Calu3 (cell line): Measurements from ENCODE around the gene SSUH2. TPM values are rescaled to one million over a fixed set of nuclear protein-coding genes. Genes with fewer than 3 reads are reported as not detected.

Experiments
- BruUV-seq: library from RNA; stranded (reverse); fragments of 400-500 nt; replicated peaks from 2 replicates; lab custom pipeline; 2021; lab: Mats Ljungman, UMichigan
- CTCF ChIA-PET: fragments of 300-600 bp; sonication (Branson Sonifier 250); formaldehyde crosslinking; loops from one replicate; lab custom pipeline; 2022; ENCODE audit warnings: antibody characterized with exemption; lab: Charles Lee
- DNase-seq: peaks from one replicate; pipeline ENCODE4 v3.0.0; 2022
- H3K27ac Mint-ChIP-seq: one replicate; pipeline ENCODE4 v1.8.0; 2022; ENCODE audit warnings: mixed read lengths; ENCODE audit not compliant: unreplicated experiment
- H3K27me3 Mint-ChIP-seq: one replicate; pipeline ENCODE4 v1.8.0; 2022; ENCODE audit warnings: mixed read lengths; ENCODE audit not compliant: unreplicated experiment
- H3K36me3 Mint-ChIP-seq: one replicate; pipeline ENCODE4 v1.8.0; 2022; ENCODE audit warnings: mild to moderate bottlenecking, moderate library complexity, mixed read lengths; ENCODE audit not compliant: insufficient read depth, unreplicated experiment
- H3K4me1 Mint-ChIP-seq: one replicate; pipeline ENCODE4 v1.8.0; 2022; ENCODE audit warnings: mild to moderate bottlenecking, low read depth, mixed read lengths; ENCODE audit not compliant: unreplicated experiment
- H3K4me3 Mint-ChIP-seq: one replicate; pipeline ENCODE4 v1.8.0; 2022; ENCODE audit warnings: mild to moderate bottlenecking, low read depth, moderate library complexity, mixed read lengths; ENCODE audit not compliant: unreplicated experiment
- H3K9me3 Mint-ChIP-seq: one replicate; pipeline ENCODE4 v1.8.0; 2022; ENCODE audit warnings: low read depth, mixed read lengths; ENCODE audit not compliant: unreplicated experiment
- intact Hi-C: fragments of 100-400 bp; cut with micrococcal nuclease; formaldehyde crosslinking; loops from one replicate; pipeline ENCODE4 v1.10.0; 2022; ENCODE audit not compliant: unreplicated experiment
- total RNA-seq: library from RNA; stranded (reverse); gene quantifications from 2 replicates; pipeline ENCODE4 v1.2.3, GENCODE V29; 2022
- TF ChIP-seq, protein P1 (sequence below): fragments of 200-600 bp; IDR thresholded peaks from one replicate; pipeline ENCODE4 v1.8.0; 2022; ENCODE audit warnings: antibody characterized with exemption; ENCODE audit not compliant: unreplicated experiment

SSUH2 gene
- total RNA-seq, 1 experiment from 2014 or later = not detected

DNA sequence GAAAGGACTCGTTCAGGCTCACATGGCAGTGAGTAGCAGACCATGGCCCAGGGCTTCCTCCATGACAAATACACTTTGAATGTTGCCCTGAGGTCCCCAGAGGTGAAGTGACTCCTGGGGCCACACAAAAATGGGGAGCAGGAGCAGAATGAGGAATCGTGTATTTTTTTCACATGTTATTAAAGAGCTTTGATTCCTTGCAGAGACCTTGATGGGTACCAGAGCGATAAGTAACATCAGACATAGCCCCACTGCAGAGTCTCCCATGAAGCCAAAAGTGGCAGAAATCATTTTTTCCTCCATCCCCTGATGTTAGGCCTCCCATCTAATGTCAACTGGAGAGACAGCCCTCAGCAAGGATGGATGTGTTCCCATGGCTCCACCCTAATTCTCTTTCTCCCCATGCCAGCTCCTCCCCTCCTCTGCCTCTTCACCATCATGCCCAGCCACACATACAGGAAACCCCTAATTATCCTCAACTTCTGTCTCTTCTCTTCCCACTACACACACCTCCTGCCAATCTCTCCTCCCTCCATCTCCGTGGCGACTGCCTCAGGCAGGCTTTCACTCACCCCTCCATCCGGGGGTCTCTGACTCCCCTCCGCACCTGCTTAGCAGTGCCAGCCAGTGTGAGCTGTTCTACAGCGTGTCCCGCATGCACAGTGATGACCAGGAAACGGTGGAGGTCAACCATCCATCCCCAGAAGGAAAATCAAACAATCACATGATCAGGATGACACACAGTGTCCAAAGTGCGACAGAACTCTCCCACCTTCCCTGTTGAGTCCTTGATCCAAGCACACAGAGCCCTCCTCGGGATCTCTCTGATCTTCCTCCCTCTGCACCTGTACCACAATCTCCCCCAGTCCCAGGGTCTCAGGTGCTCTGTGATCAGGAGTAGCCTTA, 7.1 kb upstream of the SSUH2 start:
- Mint-ChIP-seq H3K36me3 (no peaks in the 10 kb centered on the region), H3K27me3 (peaks cover 29% of the 10 kb centered on the region)
- intact Hi-C loops = no loop called here

DNA sequence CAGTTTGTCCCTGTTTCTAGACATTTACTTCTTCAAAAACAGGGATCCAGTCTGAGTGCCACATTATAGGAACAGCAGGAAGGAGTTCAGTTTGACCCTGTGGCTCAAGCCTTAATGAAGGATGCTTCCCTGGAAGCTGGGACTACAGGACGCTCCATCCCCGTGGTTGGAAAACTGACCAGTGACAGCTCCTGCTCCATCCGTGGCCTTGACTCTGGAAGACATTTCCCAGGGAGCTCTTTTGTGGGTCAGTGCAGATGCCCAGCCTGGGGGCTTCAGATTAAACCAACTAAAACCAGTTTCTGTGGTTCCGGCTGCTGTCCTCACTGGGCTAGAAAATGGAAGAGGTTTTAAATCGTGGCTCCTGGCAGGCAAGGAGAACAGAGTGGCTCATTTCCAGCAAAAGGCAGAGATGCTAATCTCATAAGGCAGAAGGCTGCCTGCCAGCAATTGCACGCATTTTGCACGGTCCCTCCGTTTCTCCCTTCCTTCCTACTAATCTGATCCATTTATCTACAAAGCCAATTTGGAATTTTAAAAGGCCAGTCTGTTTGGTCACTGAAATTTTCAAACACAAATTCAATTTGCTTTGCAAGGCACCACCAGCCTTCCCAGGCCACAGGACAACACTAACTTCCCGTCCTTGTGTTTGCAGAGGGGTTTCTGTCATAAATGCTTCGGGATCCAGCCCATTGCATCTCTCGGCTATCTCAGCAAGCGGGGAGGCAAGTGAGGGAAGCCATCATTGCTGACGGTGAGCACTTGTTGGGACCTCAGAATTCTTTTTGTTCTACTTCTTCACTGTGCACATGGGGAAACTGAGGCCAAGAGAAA, 6.2 kb upstream of the SSUH2 start:
- Mint-ChIP-seq H3K4me3 (no peak overlapping the region), H3K9me3 (peaks cover 2% of the 10 kb centered on the region), H3K4me1 (peaks cover 24% of the 10 kb centered on the region), H3K36me3 (no peaks in the 10 kb centered on the region), H3K27ac (no peak overlapping the region), H3K27me3 (peaks cover 29% of the 10 kb centered on the region)
- BruUV-seq = no TSS peak
- CTCF ChIA-PET = no interaction called here
- DNase-seq = no peak
- intact Hi-C loops = no loop called here
- TF ChIP-seq, protein P1, sequence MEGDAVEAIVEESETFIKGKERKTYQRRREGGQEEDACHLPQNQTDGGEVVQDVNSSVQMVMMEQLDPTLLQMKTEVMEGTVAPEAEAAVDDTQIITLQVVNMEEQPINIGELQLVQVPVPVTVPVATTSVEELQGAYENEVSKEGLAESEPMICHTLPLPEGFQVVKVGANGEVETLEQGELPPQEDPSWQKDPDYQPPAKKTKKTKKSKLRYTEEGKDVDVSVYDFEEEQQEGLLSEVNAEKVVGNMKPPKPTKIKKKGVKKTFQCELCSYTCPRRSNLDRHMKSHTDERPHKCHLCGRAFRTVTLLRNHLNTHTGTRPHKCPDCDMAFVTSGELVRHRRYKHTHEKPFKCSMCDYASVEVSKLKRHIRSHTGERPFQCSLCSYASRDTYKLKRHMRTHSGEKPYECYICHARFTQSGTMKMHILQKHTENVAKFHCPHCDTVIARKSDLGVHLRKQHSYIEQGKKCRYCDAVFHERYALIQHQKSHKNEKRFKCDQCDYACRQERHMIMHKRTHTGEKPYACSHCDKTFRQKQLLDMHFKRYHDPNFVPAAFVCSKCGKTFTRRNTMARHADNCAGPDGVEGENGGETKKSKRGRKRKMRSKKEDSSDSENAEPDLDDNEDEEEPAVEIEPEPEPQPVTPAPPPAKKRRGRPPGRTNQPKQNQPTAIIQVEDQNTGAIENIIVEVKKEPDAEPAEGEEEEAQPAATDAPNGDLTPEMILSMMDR = no peak

More for the DNA sequence above, 7.1 kb upstream of the SSUH2 start:
- no peak overlapping the region for H3K27ac Mint-ChIP-seq
- peaks cover 2% of the 10 kb centered on the region for H3K9me3 Mint-ChIP-seq
- CTCF ChIA-PET = no interaction called here
- no TSS peak for BruUV-seq
- no peak overlapping the region for H3K4me3 Mint-ChIP-seq
- TF ChIP-seq, protein P1 = no peak
- peaks cover 15% of the 10 kb centered on the region for H3K4me1 Mint-ChIP-seq
- no peak for DNase-seq

DNA sequence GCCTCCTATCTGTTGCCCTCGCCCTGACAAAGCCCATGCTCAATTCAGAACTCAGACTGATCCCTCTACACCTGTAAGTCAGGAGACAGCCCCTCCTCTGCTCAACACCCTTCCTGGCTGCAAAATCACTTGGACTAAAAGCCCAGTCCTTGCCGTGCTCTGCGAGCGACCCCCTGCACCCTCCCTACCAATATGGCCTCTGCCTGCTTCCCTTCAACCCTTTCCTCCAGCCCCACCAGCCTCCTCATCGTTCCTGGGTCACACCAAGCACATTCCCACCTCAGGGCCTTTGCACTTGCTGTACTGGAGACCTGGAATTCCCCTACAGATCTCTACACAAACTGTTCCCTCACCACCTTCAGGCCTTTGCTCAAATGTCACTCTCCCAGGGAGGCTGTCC, 5.2 kb upstream of the SSUH2 start:
- Mint-ChIP-seq H3K9me3 (peaks cover 2% of the 10 kb centered on the region), H3K4me3 (no peak overlapping the region), H3K36me3 (no peaks in the 10 kb centered on the region), H3K4me1 (peaks cover 30% of the 10 kb centered on the region), H3K27me3 (peaks cover 29% of the 10 kb centered on the region), H3K27ac (no peak overlapping the region)
- BruUV-seq = no TSS peak
- CTCF ChIA-PET = no interaction called here
- no peak for DNase-seq
- intact Hi-C loops = no loop called here
- TF ChIP-seq, protein P1 = no peak

GRCh38 chr3:8648909-8649741, 4.5 kb upstream of the SSUH2 start:
- BruUV-seq = no TSS peak
- peaks cover under 1% of the 10 kb centered on the region for H3K9me3 Mint-ChIP-seq
- DNase-seq = no peak
- CTCF ChIA-PET = no interaction called here
- no peak overlapping the region for H3K4me3 Mint-ChIP-seq
- no peaks in the 10 kb centered on the region for H3K36me3 Mint-ChIP-seq
- TF ChIP-seq, protein P1 = no peak
- H3K27me3 Mint-ChIP-seq = peaks cover 29% of the 10 kb centered on the region
- H3K27ac Mint-ChIP-seq = no peak overlapping the region
- H3K4me1 Mint-ChIP-seq = peaks cover 30% of the 10 kb centered on the region
- intact Hi-C loops = no loop called here
